Esophagus squamous epithelium (tissue), 4 donors: Measurements from ENCODE around the gene ITPK1.
"Not testable (repeated sequence)": the region's sequence is repeated elsewhere in the genome, so short reads cannot be mapped to it uniquely, and the experiment has no call there.

Experiments
- CTCF ChIP-seq, 6 experiments: fragments of 450-650 bp in 4 of 6; fragments of 200-600 bp in 2 of 6; sonication (generic) in 2 of 6; IDR thresholded peaks; one replicate each; pipeline ENCODE4 v1.5.1; 2016 to 2019; ENCODE audit warnings: antibody characterized with exemption in 6 of 6, mild to moderate bottlenecking in 4 of 6, moderate library complexity in 4 of 6
- POLR2A ChIP-seq, 4 donors: fragments of 450-650 bp; IDR thresholded peaks; one replicate each; pipeline ENCODE4 v1.6.1; 2017; ENCODE audit warnings: antibody characterized with exemption in 4 of 4, mild to moderate bottlenecking in 4 of 4, moderate library complexity in 3 of 4

GRCh38 chr14:93111541-93111940 lies 4.2 kb downstream of the ITPK1 start:
- not testable (repeated sequence) for TF ChIP-seq CTCF, POLR2A (IDR thresholded peaks at IDR 0.05)
